ENCODE results near the gene COMMD8.

DNA sequence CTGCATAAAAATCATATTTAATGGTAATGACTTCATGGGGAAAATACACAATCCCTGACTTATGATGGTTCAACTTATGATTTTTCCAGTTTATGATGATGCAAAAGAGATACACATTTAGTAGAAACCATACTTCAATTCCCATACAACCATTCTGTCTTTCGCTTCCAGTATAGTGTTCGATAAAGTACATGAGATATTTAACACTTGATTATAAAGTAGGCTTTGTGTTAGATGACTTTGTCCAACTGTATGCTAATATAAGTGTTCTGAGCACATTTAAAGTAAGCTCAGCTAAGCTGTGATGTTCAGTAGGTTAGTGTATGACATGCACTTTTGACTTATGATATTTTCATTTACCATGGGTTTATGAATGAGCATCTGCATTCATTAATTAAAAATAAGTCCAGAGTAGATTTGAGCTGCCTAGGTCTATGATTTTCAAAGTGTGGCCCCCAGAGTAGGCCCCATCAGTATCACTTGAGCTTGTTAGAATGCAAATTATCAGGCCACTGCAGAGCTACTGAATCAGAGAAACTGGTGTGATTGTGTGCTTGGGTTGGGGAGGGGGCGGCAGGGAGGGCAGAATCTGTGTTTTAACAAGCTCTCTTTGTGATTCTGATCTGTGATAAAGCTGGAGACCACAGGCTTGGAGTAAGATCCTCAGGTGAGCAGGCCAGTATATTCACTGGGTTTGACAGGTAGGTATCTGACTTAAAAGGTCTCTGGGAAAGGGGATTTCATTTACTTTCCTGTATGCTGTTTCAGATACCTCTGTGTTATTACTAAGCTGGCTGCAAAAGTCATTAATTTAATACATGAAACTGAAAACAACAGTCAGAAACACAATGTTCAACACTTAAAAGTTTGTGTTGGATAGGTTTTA lies 30.0 kb upstream of the COMMD8 start:
- TF ChIP-seq POLR2A (IDR thresholded peaks at IDR 0.05), result no peak
- TF ChIP-seq, protein P1, sequence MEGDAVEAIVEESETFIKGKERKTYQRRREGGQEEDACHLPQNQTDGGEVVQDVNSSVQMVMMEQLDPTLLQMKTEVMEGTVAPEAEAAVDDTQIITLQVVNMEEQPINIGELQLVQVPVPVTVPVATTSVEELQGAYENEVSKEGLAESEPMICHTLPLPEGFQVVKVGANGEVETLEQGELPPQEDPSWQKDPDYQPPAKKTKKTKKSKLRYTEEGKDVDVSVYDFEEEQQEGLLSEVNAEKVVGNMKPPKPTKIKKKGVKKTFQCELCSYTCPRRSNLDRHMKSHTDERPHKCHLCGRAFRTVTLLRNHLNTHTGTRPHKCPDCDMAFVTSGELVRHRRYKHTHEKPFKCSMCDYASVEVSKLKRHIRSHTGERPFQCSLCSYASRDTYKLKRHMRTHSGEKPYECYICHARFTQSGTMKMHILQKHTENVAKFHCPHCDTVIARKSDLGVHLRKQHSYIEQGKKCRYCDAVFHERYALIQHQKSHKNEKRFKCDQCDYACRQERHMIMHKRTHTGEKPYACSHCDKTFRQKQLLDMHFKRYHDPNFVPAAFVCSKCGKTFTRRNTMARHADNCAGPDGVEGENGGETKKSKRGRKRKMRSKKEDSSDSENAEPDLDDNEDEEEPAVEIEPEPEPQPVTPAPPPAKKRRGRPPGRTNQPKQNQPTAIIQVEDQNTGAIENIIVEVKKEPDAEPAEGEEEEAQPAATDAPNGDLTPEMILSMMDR (IDR thresholded peaks at IDR 0.05), result no peak
